Measurements from ENCODE around the gene B9D1.

The B9D1 gene, protein sequence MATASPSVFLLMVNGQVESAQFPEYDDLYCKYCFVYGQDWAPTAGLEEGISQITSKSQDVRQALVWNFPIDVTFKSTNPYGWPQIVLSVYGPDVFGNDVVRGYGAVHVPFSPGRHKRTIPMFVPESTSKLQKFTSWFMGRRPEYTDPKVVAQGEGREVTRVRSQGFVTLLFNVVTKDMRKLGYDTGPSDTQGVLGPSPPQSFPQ

GRCh38 chr17:19362277-19363113 lies at the start of gene B9D1:
Gene B9D1 (minus strand): TSS chr17:19362723. CDS start chr17:19362569, 154 bp downstream.
- in situ Hi-C loops (cut with MboI; ENCODE audit: low sequenced_read_pairs): loop anchor here (10.0 kb wide), 1 partner anchor 82 kb away; no protein-coding TSS in a partner anchor

DNA sequence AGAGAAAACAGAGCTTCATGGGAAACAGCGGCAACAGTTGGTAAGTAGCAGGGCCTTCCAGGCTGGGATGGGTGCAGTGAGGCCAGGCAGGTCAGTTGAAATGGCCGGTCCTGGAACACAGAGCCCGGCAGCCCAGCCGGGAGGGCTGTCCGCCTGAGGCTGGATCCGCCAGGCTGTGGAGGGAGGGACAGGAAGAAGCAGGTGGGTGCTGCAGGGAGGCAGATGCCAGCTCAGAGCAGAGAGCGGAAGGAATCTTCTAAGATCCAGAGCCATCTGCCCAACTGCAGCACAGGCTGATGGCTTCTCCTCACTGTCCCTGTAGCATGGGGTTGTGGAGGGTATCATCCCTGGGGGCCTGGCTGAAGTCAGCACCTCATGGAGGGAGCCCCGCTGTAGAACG lies 49.1 kb upstream of the B9D1 start:
- in situ Hi-C loops (cut with MboI; ENCODE audit: low sequenced_read_pairs): no loop called here

- in situ Hi-C loops (cut with MboI; ENCODE audit: low sequenced_read_pairs): no loop called here
Observed at GRCh38 chr17:19410875-19411620, 48.5 kb upstream of the B9D1 start, which contains the start of gene RNF112. Gene RNF112 (plus strand): TSS chr17:19411232. CDS start chr17:19411409, 177 bp downstream.

GRCh38 chr17:19410091-19410490 lies 47.6 kb upstream of the B9D1 start:
- in situ Hi-C loops (cut with MboI; ENCODE audit: low sequenced_read_pairs): no loop called here

DNA sequence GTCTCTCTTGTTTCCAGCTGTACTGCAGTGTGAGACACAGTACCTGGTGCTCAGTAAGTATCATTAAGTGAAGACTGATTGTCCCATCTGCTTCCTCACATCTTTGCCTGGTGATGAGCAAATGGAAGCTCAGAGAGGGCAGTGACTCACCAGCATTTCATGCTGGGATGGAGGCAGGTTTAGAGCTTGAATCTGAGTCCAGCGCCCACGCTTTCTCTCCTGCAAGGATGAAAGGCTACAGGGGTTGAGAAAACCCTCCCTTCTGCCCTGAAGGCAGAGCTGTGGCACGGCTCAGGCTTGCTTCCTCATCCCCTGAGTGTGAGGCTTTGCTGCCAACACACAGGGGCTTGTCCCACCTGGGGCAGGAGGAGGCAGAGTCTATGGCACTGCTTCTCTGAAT lies 47.0 kb upstream of the B9D1 start:
- in situ Hi-C loops (cut with MboI; ENCODE audit: low sequenced_read_pairs): no loop called here

- in situ Hi-C loops (cut with MboI; ENCODE audit: low sequenced_read_pairs): no loop called here
Observed at GRCh38 chr17:19409066-19409465, 46.5 kb upstream of the B9D1 start.

DNA sequence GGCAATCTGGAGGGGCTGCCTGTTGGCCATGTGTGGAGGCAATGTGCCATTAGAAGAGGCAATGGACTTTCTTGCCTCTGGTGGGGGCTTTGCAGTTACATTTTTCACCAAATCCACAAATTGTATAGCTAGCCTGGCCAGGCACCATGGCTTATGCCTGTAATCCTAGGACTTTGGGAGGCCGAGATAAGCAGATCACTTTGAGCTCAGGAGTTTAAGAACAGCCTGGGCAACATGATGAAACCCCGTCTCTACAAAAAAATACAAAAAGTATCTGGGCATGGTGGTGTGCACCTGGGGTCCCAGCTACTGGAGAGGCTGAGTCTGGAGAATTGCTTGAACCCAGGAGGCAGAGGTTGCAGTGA lies 45.8 kb upstream of the B9D1 start:
- in situ Hi-C loops (cut with MboI; ENCODE audit: low sequenced_read_pairs): no loop called here

DNA sequence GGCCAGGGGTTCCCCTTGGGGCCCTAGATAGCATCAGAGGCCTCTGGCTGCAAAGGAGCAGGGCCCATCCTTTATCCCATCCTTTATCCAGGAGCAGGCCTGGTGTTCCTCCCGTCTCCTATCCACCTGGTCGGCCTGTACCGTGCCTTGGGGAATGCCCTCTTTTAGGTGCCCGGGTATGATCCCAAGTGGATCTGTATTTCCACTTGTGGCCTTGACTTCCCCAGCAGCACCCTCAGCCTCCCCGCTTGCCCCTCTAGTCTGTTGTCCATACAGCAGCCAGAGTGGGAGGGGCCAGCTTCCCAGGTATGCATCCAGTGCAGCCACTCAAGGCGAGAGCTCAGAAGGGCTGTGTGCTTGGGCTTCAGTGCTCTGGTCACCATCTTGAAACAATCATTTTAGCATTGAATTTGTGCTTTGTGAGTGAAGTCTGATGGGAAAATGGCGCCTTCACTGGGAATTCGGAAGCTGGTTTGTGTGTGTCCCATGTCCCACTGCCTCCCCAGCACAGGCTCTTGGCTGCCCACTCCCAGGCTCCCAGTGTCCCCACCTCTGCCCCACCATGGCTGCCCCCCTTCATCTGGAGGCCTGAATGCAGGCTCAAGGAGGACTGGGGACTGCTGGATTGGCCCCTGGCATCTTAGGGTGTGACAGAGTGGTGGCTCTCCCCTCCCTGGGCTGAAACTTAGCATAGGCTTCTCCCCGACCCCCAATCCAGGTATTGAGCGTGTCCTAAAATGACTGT lies 45.2 kb upstream of the B9D1 start:
- in situ Hi-C loops (cut with MboI; ENCODE audit: low sequenced_read_pairs): no loop called here

DNA sequence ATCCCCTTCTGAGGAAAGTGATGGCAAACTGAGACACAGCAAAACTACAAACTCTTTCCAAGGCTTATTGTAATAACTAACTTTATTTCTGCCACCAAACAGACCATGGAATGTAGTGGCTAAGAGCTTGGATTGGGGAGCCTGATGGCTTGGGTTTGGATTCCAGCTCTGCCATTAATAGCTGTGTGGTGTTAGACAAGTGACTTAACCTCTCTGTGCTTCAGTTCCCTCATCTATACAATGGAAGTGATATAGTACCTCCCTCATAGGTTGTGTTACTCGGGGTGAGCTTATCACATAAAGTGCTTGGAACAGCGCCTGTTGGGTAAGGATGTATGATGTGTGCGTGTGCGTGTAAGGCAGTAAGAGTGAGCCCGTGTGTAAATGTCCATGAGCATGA lies 42.6 kb upstream of the B9D1 start:
- in situ Hi-C loops (cut with MboI; ENCODE audit: low sequenced_read_pairs): no loop called here

DNA sequence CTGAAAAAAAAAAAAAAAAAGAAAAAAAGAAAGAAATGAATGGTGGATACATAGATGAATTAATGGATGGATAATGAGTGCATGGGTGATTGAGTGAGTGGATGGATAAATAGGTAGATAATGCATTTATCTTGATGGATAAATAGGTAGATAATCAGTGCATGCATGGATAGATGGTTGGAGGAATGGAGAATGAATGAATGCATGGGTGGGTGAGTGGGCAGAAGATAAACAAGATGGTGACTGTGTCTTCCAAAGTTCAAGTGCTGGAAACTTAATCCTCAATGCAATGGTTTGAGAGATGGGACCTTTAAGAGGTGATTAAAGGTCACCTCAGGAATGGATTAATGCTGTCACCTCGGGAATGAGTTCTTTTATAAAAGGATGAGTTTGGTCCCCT lies 41.7 kb upstream of the B9D1 start:
- in situ Hi-C loops (cut with MboI; ENCODE audit: low sequenced_read_pairs): no loop called here

DNA sequence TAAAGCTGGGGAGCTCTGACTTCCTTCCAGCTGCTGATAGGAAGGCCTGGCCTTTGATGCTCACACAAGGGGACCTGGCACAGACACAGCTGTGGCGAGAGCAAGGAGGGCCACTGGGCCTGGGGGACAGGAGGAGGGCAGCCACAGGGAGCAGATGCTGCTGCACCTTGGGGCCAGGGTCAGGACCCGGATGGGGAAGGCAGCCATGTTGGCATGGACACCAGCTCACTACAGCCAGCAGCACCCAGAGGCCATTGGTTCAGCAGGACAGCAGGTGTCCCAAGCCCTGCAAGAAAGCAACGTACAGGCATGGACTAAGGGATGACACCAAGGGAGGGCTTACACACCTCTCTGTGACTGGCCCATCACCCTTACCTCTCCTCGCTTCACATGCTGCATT lies 40.5 kb upstream of the B9D1 start:
- in situ Hi-C loops (cut with MboI; ENCODE audit: low sequenced_read_pairs): no loop called here

DNA sequence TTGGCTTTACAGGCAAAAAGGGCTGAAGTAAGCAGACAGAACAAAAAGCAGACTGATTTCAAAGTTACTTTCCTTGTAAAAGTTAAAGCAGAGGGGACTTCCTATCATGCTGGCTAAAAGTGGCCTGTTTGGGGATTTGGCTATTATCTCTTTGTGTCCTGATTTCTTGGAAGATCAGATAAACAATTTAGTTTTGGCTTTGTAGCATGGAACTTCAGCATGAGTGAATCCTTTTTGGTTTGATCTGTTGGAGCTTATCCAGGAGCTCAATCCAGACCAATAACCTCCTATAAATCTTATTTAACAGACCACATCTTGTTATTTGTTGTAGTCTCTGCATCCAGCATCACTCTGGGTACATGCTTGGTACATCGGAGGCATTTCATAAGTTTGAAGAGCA lies 39.6 kb upstream of the B9D1 start:
- in situ Hi-C loops (cut with MboI; ENCODE audit: low sequenced_read_pairs): no loop called here

DNA sequence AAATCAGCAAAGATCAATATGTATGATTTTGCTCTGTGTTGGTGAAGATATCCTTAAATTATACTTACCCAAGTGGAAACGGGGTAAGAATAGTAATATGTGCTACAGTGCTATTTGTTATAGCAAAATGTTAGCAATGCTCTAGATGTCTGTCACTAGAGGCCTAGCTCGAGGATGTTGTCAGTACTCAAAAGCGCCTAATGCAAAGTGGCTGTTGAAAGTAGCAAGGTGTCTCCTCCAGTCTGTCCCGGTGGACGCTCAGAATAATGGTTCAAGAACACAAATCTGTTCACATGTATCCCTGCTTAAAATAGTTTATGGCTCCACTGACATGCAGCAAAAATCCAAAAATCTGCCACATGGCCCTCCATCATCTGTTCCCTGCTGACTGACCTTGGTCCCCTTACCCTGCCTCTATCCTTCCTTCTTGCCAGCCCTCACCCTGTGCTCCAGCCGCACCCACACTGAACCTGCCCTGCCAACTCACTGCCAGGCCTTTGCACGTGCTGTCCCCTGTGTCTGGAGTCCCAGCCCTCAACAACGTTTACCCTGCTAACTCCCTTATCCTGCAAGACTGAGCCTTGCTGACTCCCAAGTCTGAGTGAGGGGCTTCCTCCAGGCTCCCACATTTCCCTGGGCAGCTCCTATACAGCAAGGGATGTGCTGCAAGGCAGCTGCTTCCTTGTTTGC lies 38.9 kb upstream of the B9D1 start:
- in situ Hi-C loops (cut with MboI; ENCODE audit: low sequenced_read_pairs): no loop called here

GRCh38 chr17:19399750-19400450 lies 37.4 kb upstream of the B9D1 start:
- in situ Hi-C loops (cut with MboI; ENCODE audit: low sequenced_read_pairs): no loop called here

GRCh38 chr17:19398301-19399181 lies 36.0 kb upstream of the B9D1 start:
- in situ Hi-C loops (cut with MboI; ENCODE audit: low sequenced_read_pairs): no loop called here

- in situ Hi-C loops (cut with MboI; ENCODE audit: low sequenced_read_pairs): no loop called here
Observed at GRCh38 chr17:19397556-19398041, 35.1 kb upstream of the B9D1 start.

DNA sequence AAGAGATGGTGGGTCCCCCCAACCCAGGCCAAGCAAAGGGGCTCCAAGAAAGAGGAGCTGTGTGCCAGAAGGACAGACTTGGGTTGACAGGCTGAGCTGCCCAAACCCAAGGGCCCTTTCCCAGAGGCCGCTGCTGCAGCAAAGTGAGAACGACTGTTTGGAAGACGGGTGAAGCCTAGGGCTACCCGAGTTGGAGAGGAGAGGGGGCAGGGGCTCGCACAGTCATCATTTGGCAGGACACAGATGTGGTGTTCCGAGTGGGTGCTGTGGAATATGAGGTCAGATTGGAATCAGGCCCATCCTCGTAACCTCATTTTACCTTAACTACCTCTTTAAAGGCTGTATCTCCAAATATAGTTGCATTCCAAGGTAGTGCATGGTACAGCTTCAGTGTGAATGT lies 29.8 kb upstream of the B9D1 start:
- in situ Hi-C loops (cut with MboI; ENCODE audit: low sequenced_read_pairs): no loop called here

DNA sequence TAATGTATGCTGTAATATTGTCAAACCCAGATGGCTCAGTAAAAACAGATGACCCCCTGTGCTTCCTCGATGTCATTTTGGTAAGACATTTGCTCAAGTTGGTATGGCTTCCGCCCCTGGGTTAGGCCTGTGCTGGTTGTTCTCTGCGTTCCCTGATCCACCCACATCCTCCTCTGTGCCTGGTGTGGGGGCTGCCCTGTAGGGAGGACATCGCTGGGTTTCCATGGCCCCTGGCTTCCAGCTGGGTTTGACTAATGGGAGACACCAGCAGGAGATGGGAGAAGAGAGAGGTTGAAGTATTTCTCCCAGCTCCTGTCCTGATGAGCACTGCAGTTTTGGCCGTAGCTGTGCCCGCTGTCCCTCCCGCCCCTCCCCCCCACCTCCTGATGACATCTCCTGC lies 28.9 kb upstream of the B9D1 start:
- in situ Hi-C loops (cut with MboI; ENCODE audit: low sequenced_read_pairs): no loop called here

GRCh38 chr17:19390951-19391350 lies 28.4 kb upstream of the B9D1 start:
- in situ Hi-C loops (cut with MboI; ENCODE audit: low sequenced_read_pairs): no loop called here

Measured in HL-60/S4 (cell line).